Measurements from ENCODE around the gene HS6ST2.
A peak's percentile ranks its signal among the peaks of the same experiment; 100 is the strongest.

HS6ST2 gene

GRCh38 chrX:132665676-132666075, 292.8 kb downstream of the HS6ST2 start:
- DNase-seq: no peak

GRCh38 chrX:132664273-132664672, 294.2 kb downstream of the HS6ST2 start:
- DNase-seq: no peak

- no peak for DNase-seq
These were observed 295.6 kb downstream of the HS6ST2 start for GRCh38 chrX:132662844-132663243.

GRCh38 chrX:132657876-132658275, 300.6 kb downstream of the HS6ST2 start:
- no peak for DNase-seq

- DNase-seq: no peak
These were observed 305.6 kb downstream of the HS6ST2 start for GRCh38 chrX:132652871-132653270.

- no peak for DNase-seq
These were observed 306.9 kb downstream of the HS6ST2 start for GRCh38 chrX:132651421-132652086.

- DNase-seq: no peak
These were observed 309.5 kb downstream of the HS6ST2 start for GRCh38 chrX:132648895-132649294.

GRCh38 chrX:132639446-132639845, 319.0 kb downstream of the HS6ST2 start:
- no peak for DNase-seq

- no peak for DNase-seq
These were observed 320.1 kb downstream of the HS6ST2 start for GRCh38 chrX:132638313-132638712.

GRCh38 chrX:132636080-132636479, 322.3 kb downstream of the HS6ST2 start:
- DNase-seq: no peak

- DNase-seq: no peak
These were observed 323.9 kb downstream of the HS6ST2 start for GRCh38 chrX:132634521-132634920.

- DNase-seq: no peak
These were observed 326.7 kb downstream of the HS6ST2 start for GRCh38 chrX:132631579-132632232.

- no peak for DNase-seq
These were observed 334.0 kb downstream of the HS6ST2 start for GRCh38 chrX:132624466-132624865.

- no peak for DNase-seq
These were observed 334.5 kb downstream of the HS6ST2 start for GRCh38 chrX:132623942-132624341.

GRCh38 chrX:132623300-132623699, 335.1 kb downstream of the HS6ST2 start:
- DNase-seq: no peak

- no peak for DNase-seq
These were observed 336.3 kb downstream of the HS6ST2 start for GRCh38 chrX:132622130-132622529.

GRCh38 chrX:132618810-132619209, 339.6 kb downstream of the HS6ST2 start:
- no peak for DNase-seq

GRCh38 chrX:132615391-132616131, 342.9 kb downstream of the HS6ST2 start:
- peak; percentile 32 for DNase-seq

- DNase-seq: no peak
These were observed 344.1 kb downstream of the HS6ST2 start for GRCh38 chrX:132614297-132614696.

GRCh38 chrX:132613801-132614200, 344.6 kb downstream of the HS6ST2 start:
- no peak for DNase-seq

GRCh38 chrX:132612821-132613564, 345.4 kb downstream of the HS6ST2 start:
- peak; percentile 39 for DNase-seq

GRCh38 chrX:132610536-132610935, 347.9 kb downstream of the HS6ST2 start:
- no peak for DNase-seq

GRCh38 chrX:132609362-132609848, 349.0 kb downstream of the HS6ST2 start:
- no peak for DNase-seq

Data from activated CD4-positive, alpha-beta T cell treated with anti-CD3 and anti-CD28 coated beads, Interleukin-2, amount 50 U/mL, for 1 hour (primary cell).